GM23248 (cell line): ENCODE results near the gene BOLA2. TPM values are rescaled to one million over a fixed set of nuclear protein-coding genes. Genes with fewer than 3 reads are reported as not detected.
"Not testable (repeated sequence)": the region's sequence is repeated elsewhere in the genome, so short reads cannot be mapped to it uniquely, and the experiment has no call there.

Experiments used
- DNase-seq: peaks from one replicate; pipeline ENCODE4 v3.0.0-alpha.2; 2015
- H2AFZ ChIP-seq: fragments of 200-600 bp; sonication (generic); 2 replicates; pipeline ENCODE4 v1.6.1; 2016; ENCODE audit warnings: antibody characterized with exemption
- H3F3A ChIP-seq: fragments of 200-600 bp; sonication (generic); 2 replicates; pipeline ENCODE4 v1.6.1; 2016; ENCODE audit warnings: mild to moderate bottlenecking, antibody characterized with exemption, mixed run types; ENCODE audit not compliant: insufficient read depth
- H3K27ac ChIP-seq: fragments of 200-600 bp; sonication (generic); 2 replicates; pipeline ENCODE4 v1.5.1; 2016; ENCODE audit warnings: mild to moderate bottlenecking
- H3K27me3 ChIP-seq: fragments of 200-600 bp; sonication (generic); replicated peaks from 2 replicates; pipeline ENCODE4 v1.6.1; 2016; ENCODE audit warnings: mild to moderate bottlenecking; ENCODE audit not compliant: insufficient read depth
- H3K36me3 ChIP-seq: fragments of 200-600 bp; sonication (generic); 2 replicates; pipeline ENCODE4 v1.6.1; 2016; ENCODE audit warnings: low read depth, mild to moderate bottlenecking
- H3K4me1 ChIP-seq: fragments of 200-600 bp; sonication (generic); 2 replicates; pipeline ENCODE4 v1.6.1; 2016; ENCODE audit warnings: mild to moderate bottlenecking; ENCODE audit not compliant: insufficient read depth
- H3K4me2 ChIP-seq: fragments of 200-600 bp; sonication (generic); one replicate; pipeline ENCODE4 v1.6.1; 2016; ENCODE audit warnings: mild to moderate bottlenecking; ENCODE audit not compliant: unreplicated experiment
- H3K4me3 ChIP-seq: fragments of 200-600 bp; sonication (generic); 2 replicates; pipeline ENCODE4 v1.5.1; 2016; ENCODE audit warnings: mild to moderate bottlenecking
- H3K79me2 ChIP-seq: fragments of 200-600 bp; sonication (generic); 2 replicates; pipeline ENCODE4 v1.6.1; 2016; ENCODE audit warnings: mild to moderate bottlenecking; ENCODE audit not compliant: insufficient read depth
- H3K9ac ChIP-seq: fragments of 200-600 bp; sonication (generic); 2 replicates; pipeline ENCODE4 v1.6.1; 2016; ENCODE audit warnings: mild to moderate bottlenecking
- H3K9me2 ChIP-seq: fragments of 200-600 bp; sonication (generic); 2 replicates; pipeline ENCODE4 v1.6.1; 2016; ENCODE audit warnings: mixed run types, mild to moderate bottlenecking, moderate library complexity; ENCODE audit not compliant: insufficient read depth
- H3K9me3 ChIP-seq: fragments of 200-600 bp; sonication (generic); one replicate; pipeline ENCODE4 v1.6.1; 2017; ENCODE audit warnings: low read depth
- H4K20me1 ChIP-seq: fragments of 200-600 bp; sonication (generic); 2 replicates; pipeline ENCODE4 v1.6.0; 2016; ENCODE audit not compliant: insufficient read depth
- WGBS, 2 experiments: methylation state at CpG; one replicate each; pipeline ENCODE4 v1.1.6; 2015 to 2017; ENCODE audit warnings: low lambda C conversion rate in 2 of 2, low coverage in 1 of 2; ENCODE audit errors: missing lambda C conversion rate in 2 of 2; 5-methylcytosine and 5-hydroxymethylcytosine counted together
- in situ Hi-C: fragments of 300-500 bp; cut with MboI; formaldehyde crosslinking; loops from 2 replicates; pipeline ENCODE4 v1.15.0; 2020
- polyA plus RNA-seq: library from polyadenylated mRNA; unstranded; fragments of >200 nt; fragmentation: Nextera tagmentation; extraction: Ambion mirVana; gene quantifications from 2 replicates; pipeline ENCODE4 v1.2.1, GENCODE V29; 2016
- small RNA-seq: library from RNA; depleted of rRNA; stranded (forward); fragments of <200 nt; gene quantifications from one replicate; pipeline ENCODE3, GENCODE V24; 2014; ENCODE audit warnings: low read depth, low replicate concordance
- total RNA-seq: library from RNA; depleted of rRNA; stranded (reverse); fragments of >200 nt; shearing (Covaris generic); gene quantifications from 2 replicates; pipeline ENCODE4 v1.2.3, GENCODE V29; 2014; rRNA removed

The BOLA2 gene
- total and polyA plus RNA-seq, 2 experiments from 2014 or later: 7.2 to 13.9 TPM

- H3K9ac ChIP-seq, H3K4me3 ChIP-seq, H4K20me1 ChIP-seq, H3F3A ChIP-seq, H3K36me3 ChIP-seq, H3K9me3 ChIP-seq, H2AFZ ChIP-seq, H3K27me3 ChIP-seq, H3K9me2 ChIP-seq, H3K4me1 ChIP-seq, H3K79me2 ChIP-seq, H3K4me2 ChIP-seq, in situ Hi-C loops: not testable (repeated sequence)
- H3K27ac ChIP-seq: 0 out of 2 replicates have a peak overlapping the region, but pooled peaks have one; percentile 30
- WGBS, 2 experiments: 14 to 21% methylated on average over 7 of the region's 7 CpGs
- DNase-seq: peak; percentile 66
Observed at GRCh38 chr16:29405249-29405648, 48.9 kb downstream of the BOLA2 start.

Small RNAs within 50 kb of the gene (small RNA-seq; reads per million reads assigned to genes)
- not detected for gene AC133555.2

Other genes starting within 250 kb of the BOLA2 start
- gene NPIPB11, start 47.6 kb downstream of the BOLA2 start, total RNA-seq: under 0.01 TPM in 1 of 2 replicates, not detected in the other
- gene NPIPB11, start 47.6 kb downstream of the BOLA2 start, polyA plus RNA-seq: 0.29 and 0.56 TPM in 2 replicates
- gene SLX1B, start 182 bp upstream of the BOLA2 start, total RNA-seq: 11.8 and 14.2 TPM in 2 replicates
- gene SLX1B, start 182 bp upstream of the BOLA2 start, polyA plus RNA-seq: 3.7 and 20.4 TPM in 2 replicates
- gene SULT1A4, start 5.6 kb upstream of the BOLA2 start, total RNA-seq: 4.6 TPM in 1 of 2 replicates, not detected in the other
- 0.73 and 1.0 TPM in 2 replicates for gene SULT1A4, start 5.6 kb upstream of the BOLA2 start, polyA plus RNA-seq
- 2.5 and 14.9 TPM in 2 replicates for gene NPIPB12, start 52.1 kb upstream of the BOLA2 start, total RNA-seq
- 7.3 and 13.4 TPM in 2 replicates for gene NPIPB12, start 52.1 kb upstream of the BOLA2 start, polyA plus RNA-seq
- gene SPN, start 208.9 kb upstream of the BOLA2 start, total RNA-seq: not detected in 2 replicates
- 0.14 TPM in 1 of 2 replicates, not detected in the other for gene SPN, start 208.9 kb upstream of the BOLA2 start, polyA plus RNA-seq
- gene QPRT, start 224.8 kb upstream of the BOLA2 start, total RNA-seq: 0.32 TPM in 1 of 2 replicates, not detected in the other
- gene QPRT, start 224.8 kb upstream of the BOLA2 start, polyA plus RNA-seq: 0.27 and 0.85 TPM in 2 replicates